Activated T-helper 1 cell treated with anti-CD3 and anti-CD28 coated beads, Interleukin-2, amount 50 U/mL, for 16 hours (primary cell): Measurements from ENCODE around the gene PTPRM.

Experiments
- DNase-seq, 2 donors: peaks; one replicate each; pipeline ENCODE4 v3.0.0-alpha.2; 2020; ENCODE audit warnings: low read depth in 1 of 2, low spot score in 1 of 2

The PTPRM gene

GRCh38 chr18:8341481-8342230 lies 774.5 kb downstream of the PTPRM start:
- DNase-seq: no peak

GRCh38 chr18:8348051-8348720 lies 781.1 kb downstream of the PTPRM start:
- no peak for DNase-seq

GRCh38 chr18:8349608-8350323 lies 782.6 kb downstream of the PTPRM start:
- no peak for DNase-seq

GRCh38 chr18:8350628-8351027 lies 783.5 kb downstream of the PTPRM start:
- DNase-seq: no peak

- no peak for DNase-seq
Measured at GRCh38 chr18:8351161-8351560, 784.0 kb downstream of the PTPRM start.

GRCh38 chr18:8354304-8354703 lies 787.2 kb downstream of the PTPRM start:
- no peak for DNase-seq

- no peak for DNase-seq
Measured at GRCh38 chr18:8356001-8356400, 788.9 kb downstream of the PTPRM start.

- no peak for DNase-seq
Measured at GRCh38 chr18:8357320-8357719, 790.2 kb downstream of the PTPRM start.

- no peak for DNase-seq
Measured at GRCh38 chr18:8358033-8358765, 791.1 kb downstream of the PTPRM start.

- DNase-seq: no peak
Measured at GRCh38 chr18:8359076-8359475, 792.0 kb downstream of the PTPRM start.

GRCh38 chr18:8359481-8359880 lies 792.4 kb downstream of the PTPRM start:
- no peak for DNase-seq

- DNase-seq: no peak
Measured at GRCh38 chr18:8361941-8362471, 794.9 kb downstream of the PTPRM start.

GRCh38 chr18:8362863-8363262 lies 795.7 kb downstream of the PTPRM start:
- no peak for DNase-seq

- DNase-seq: no peak
Measured at GRCh38 chr18:8364385-8364784, 797.3 kb downstream of the PTPRM start.

- no peak for DNase-seq
Measured at GRCh38 chr18:8365006-8365405, 797.9 kb downstream of the PTPRM start.

GRCh38 chr18:8365528-8365927 lies 798.4 kb downstream of the PTPRM start:
- no peak for DNase-seq

- no peak for DNase-seq
Measured at GRCh38 chr18:8366070-8366469, 799.0 kb downstream of the PTPRM start.

GRCh38 chr18:8366656-8367055 lies 799.5 kb downstream of the PTPRM start:
- DNase-seq: no peak

- DNase-seq: no peak
Measured at GRCh38 chr18:8367217-8367988, 800.3 kb downstream of the PTPRM start.

- no peak for DNase-seq
Measured at GRCh38 chr18:8368512-8369217, 801.5 kb downstream of the PTPRM start.
